Neuronal stem cell (in vitro differentiated cells): Measurements from ENCODE around the gene CEND1.

ENCODE experiments used
- DNase-seq: peaks from one replicate; pipeline ENCODE4 v3.0.0-alpha.2; 2013; ENCODE audit warnings: low spot score
- H2AFZ ChIP-seq: one replicate; pipeline ENCODE4 v1.6.1; 2013; ENCODE audit warnings: mild to moderate bottlenecking, low read length, inconsistent platforms
- H2AK5ac ChIP-seq: 2 replicates; pipeline ENCODE4 v1.6.1; 2013; ENCODE audit warnings: low read depth, mild to moderate bottlenecking, inconsistent platforms, low read length, moderate library complexity, mixed read lengths
- H2BK120ac ChIP-seq: 2 replicates; pipeline ENCODE4 v1.6.1; 2013; ENCODE audit warnings: low read depth, mild to moderate bottlenecking, inconsistent platforms, low read length, moderate library complexity, mixed read lengths
- H2BK12ac ChIP-seq: one replicate; pipeline ENCODE4 v1.6.1; 2013; ENCODE audit warnings: low read length, inconsistent platforms
- H2BK15ac ChIP-seq: 2 replicates; pipeline ENCODE4 v1.6.1; 2013; ENCODE audit warnings: mild to moderate bottlenecking, low read length, inconsistent platforms, mixed read lengths
- H2BK5ac ChIP-seq: one replicate; pipeline ENCODE4 v1.6.1; 2013; ENCODE audit warnings: inconsistent platforms, mild to moderate bottlenecking, low read length, moderate library complexity
- H3K14ac ChIP-seq: one replicate; pipeline ENCODE4 v1.6.1; 2013; ENCODE audit warnings: low read length, inconsistent platforms
- H3K18ac ChIP-seq: 2 replicates; pipeline ENCODE4 v1.6.1; 2013; ENCODE audit warnings: low read length, inconsistent platforms
- H3K23ac ChIP-seq: 2 replicates; pipeline ENCODE4 v1.6.1; 2013; ENCODE audit warnings: low read depth, mild to moderate bottlenecking, mixed read lengths, low read length, inconsistent platforms; ENCODE audit not compliant: poor library complexity
- H3K27ac ChIP-seq: replicated peaks from 3 replicates; pipeline ENCODE4 v1.5.1; 2013; ENCODE audit warnings: low read length, inconsistent platforms
- H3K27me3 ChIP-seq, 3 experiments: 2 replicates each; pipeline ENCODE4 v1.6.1; 2013; ENCODE audit warnings: low read length in 3 of 3, mild to moderate bottlenecking in 2 of 3, inconsistent platforms in 1 of 3, low read depth in 1 of 3, mixed read lengths in 1 of 3, moderate library complexity in 1 of 3; ENCODE audit not compliant: control insufficient read depth in 3 of 3, insufficient read depth in 3 of 3
- H3K36me3 ChIP-seq, 2 donors: replicated peaks in 1 of 2; 2 replicates each; pipeline ENCODE4 v1.6.1; 2013; ENCODE audit warnings: low read length in 2 of 2; ENCODE audit not compliant: control insufficient read depth in 2 of 2, insufficient read depth in 2 of 2
- H3K4ac ChIP-seq: 2 replicates; pipeline ENCODE4 v1.6.1; 2013; ENCODE audit warnings: inconsistent platforms, mild to moderate bottlenecking, low read length, moderate library complexity
- H3K4me1 ChIP-seq, 2 donors: 1 replicate in 1 of 2; 2 replicates in 1 of 2; pipeline ENCODE4 v1.6.1; 2013; ENCODE audit warnings: low read length in 2 of 2, low read depth in 1 of 2; ENCODE audit not compliant: control insufficient read depth in 2 of 2, insufficient read depth in 1 of 2
- H3K4me2 ChIP-seq: one replicate; pipeline ENCODE4 v1.6.1; 2013; ENCODE audit warnings: mild to moderate bottlenecking, low read length, inconsistent platforms; ENCODE audit not compliant: insufficient read depth, poor library complexity, severe bottlenecking
- H3K4me3 ChIP-seq, 2 donors: 2 replicates each; pipeline ENCODE4 v1.5.1; 2013; ENCODE audit warnings: low read length in 2 of 2, mild to moderate bottlenecking in 2 of 2, inconsistent platforms in 1 of 2, moderate library complexity in 1 of 2
- H3K79me1 ChIP-seq: one replicate; pipeline ENCODE4 v1.6.1; 2013; ENCODE audit warnings: low read depth, mild to moderate bottlenecking, inconsistent platforms, low read length, moderate library complexity
- H3K9ac ChIP-seq: one replicate; pipeline ENCODE4 v1.6.1; 2013; ENCODE audit warnings: mild to moderate bottlenecking, low read depth, low read length, inconsistent platforms; ENCODE audit not compliant: poor library complexity
- H3K9me3 ChIP-seq, 2 donors: replicated peaks in 1 of 2; 2 replicates each; pipeline versions ENCODE3 to v1.6.1; 2013; ENCODE audit warnings: low read length in 2 of 2, mild to moderate bottlenecking in 2 of 2, inconsistent platforms in 1 of 2, low read depth in 1 of 2, mixed read lengths in 1 of 2, moderate library complexity in 1 of 2; ENCODE audit not compliant: control insufficient read depth in 2 of 2, insufficient read depth in 1 of 2
- H4K8ac ChIP-seq: one replicate; pipeline ENCODE4 v1.6.1; 2013; ENCODE audit warnings: low read depth, mild to moderate bottlenecking, inconsistent platforms, low read length, moderate library complexity
- H4K91ac ChIP-seq: one replicate; pipeline ENCODE4 v1.6.1; 2013; ENCODE audit warnings: low read length, low read depth, mild to moderate bottlenecking, inconsistent platforms; ENCODE audit not compliant: poor library complexity
- WGBS, 2 donors: extraction: QIAGEN DNeasy Blood & Tissue Kit; methylation state at CpG; one replicate each; pipeline ENCODE4 v1.1.7; 2013; ENCODE audit warnings: missing lambda C conversion rate in 2 of 2, mixed read lengths in 1 of 2; ENCODE audit not compliant: insufficient read length in 2 of 2, insufficient replicate concordance in 1 of 2; ENCODE audit errors: extremely low coverage in 2 of 2; 5-methylcytosine and 5-hydroxymethylcytosine counted together

CEND1 gene

DNA sequence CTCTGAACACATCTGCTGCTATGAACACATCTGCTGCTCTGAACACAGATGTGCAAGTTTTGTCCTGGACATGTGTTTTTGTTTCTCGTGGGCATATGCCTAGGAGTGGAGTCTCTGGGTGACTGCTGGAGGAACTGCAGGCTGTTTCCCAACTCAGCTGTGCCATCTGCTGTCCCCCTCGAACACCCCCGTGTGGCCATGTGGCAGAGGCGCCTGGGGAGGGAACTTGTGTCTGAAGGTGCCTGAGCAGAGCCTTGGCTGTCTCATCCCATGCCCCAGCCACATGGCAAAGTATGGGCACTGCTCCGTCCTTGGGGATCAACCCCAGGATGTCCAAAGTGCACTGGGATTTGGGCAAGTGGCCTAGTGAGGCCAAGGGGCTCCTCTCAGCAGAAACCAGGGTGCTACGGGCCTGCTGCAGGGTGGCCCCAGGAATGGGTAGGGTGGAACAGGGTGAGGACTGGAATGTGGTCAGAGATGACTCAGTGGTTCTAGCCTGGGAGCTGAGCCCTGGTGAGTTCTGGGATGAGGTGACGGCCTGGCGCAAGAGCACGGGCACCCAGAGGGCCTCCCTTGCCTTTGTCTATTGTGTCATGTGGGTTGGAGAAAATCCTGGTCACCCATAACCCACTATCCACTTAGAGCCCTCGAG is 27.3 kb downstream of the CEND1 start:
- no peak overlapping the region for H3K14ac ChIP-seq
- H3K23ac ChIP-seq: no peak overlapping the region
- peak overlapping the region; percentile 24 for H3K9ac ChIP-seq
- no peak overlapping the region for H3K4me2 ChIP-seq
- WGBS, 2 donors: no CpG with 5 or more reads among the region's 10 CpGs
- H2AK5ac ChIP-seq: no peak overlapping the region
- no peak overlapping the region for H2BK120ac ChIP-seq
- H4K91ac ChIP-seq: no peak overlapping the region
- H3K27me3 ChIP-seq: no peaks in the 10 kb centered on the region
- H2AFZ ChIP-seq: no peak overlapping the region
- H4K8ac ChIP-seq: no peak overlapping the region
- no peak for DNase-seq
- no peak overlapping the region for H2BK5ac ChIP-seq
- H3K27ac ChIP-seq: no peak overlapping the region
- peaks cover 2% of the 10 kb centered on the region for H3K79me1 ChIP-seq
- no peak overlapping the region for H3K4ac ChIP-seq
- H2BK15ac ChIP-seq: no peak overlapping the region
- no peaks in the 10 kb centered on the region for H3K9me3 ChIP-seq
- no peak overlapping the region for H2BK12ac ChIP-seq
- no peaks in the 10 kb centered on the region for H3K4me1 ChIP-seq
- peaks cover 42 to 87% of the 10 kb centered on the region in 2 donors for H3K36me3 ChIP-seq
- no peak overlapping the region for H3K18ac ChIP-seq
- H3K4me3 ChIP-seq: no peak overlapping the region

DNA sequence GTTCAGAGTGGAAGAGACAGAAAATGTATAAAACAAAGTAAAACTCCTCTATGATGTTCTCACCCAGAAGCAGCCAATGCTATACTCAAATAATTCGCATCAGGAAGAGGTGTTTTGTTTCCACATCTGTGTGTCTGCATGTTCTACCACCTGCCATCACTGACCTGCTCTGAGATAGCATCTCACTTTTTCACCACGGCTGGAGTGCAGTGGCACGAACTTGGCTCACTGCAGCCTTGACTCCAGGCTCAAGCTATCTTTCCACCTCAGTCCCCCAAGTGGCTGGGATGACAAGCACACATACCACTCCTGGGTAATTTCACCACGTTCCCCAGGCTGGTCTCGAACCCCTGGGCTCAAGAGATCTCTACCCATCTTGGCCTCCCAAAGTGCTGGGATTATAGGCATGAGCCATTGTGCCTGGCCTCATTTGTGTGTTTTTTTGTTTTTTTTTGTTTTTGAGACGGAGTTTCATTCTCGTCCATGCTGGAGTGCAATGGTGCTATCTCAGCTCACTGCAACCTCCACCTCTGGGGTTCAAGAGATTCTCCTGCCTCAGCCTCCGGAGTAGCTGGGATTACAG is 28.3 kb downstream of the CEND1 start:
- no peak overlapping the region for H3K18ac ChIP-seq
- H3K36me3 ChIP-seq: peaks cover 44 to 87% of the 10 kb centered on the region in 2 donors
- peaks cover 2% of the 10 kb centered on the region for H3K79me1 ChIP-seq
- H3K4me1 ChIP-seq: no peaks in the 10 kb centered on the region
- no peak overlapping the region for H3K9ac ChIP-seq
- H4K8ac ChIP-seq: no peak overlapping the region
- H3K27me3 ChIP-seq: no peaks in the 10 kb centered on the region
- H2BK5ac ChIP-seq: no peak overlapping the region
- H3K4me3 ChIP-seq: peak overlapping the region in 1 of 2 donors; percentile 61
- no peak overlapping the region for H2BK12ac ChIP-seq
- no peak overlapping the region for H3K4ac ChIP-seq
- no peak overlapping the region for H4K91ac ChIP-seq
- no CpG with 5 or more reads among the region's 8 CpGs for WGBS, 2 donors
- H2AK5ac ChIP-seq: no peak overlapping the region
- H3K4me2 ChIP-seq: no peak overlapping the region
- no peak overlapping the region for H2BK15ac ChIP-seq
- no peak overlapping the region for H3K14ac ChIP-seq
- DNase-seq: no peak
- no peak overlapping the region for H3K23ac ChIP-seq
- H3K27ac ChIP-seq: no peak overlapping the region
- no peak overlapping the region for H2BK120ac ChIP-seq
- no peak overlapping the region for H2AFZ ChIP-seq
- H3K9me3 ChIP-seq: no peaks in the 10 kb centered on the region

DNA sequence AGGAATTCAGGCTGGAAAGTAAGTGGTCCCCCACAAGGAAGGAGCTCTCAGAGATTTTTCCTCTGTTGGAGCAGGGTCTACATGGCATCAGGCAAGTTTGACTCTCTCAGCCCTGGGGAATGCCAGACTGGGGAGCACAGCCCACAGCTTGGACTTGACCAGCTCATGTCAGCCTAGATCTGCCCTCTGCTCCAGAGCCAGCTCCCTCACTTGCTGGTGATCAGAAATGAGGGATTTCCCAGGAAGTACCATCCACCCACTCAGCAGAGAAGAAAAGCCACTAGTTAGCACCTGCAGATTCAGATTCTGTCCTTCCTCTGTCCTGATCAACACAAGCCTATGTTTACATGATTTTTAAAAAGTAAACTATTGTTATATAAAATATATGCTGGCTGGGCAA is 29.7 kb downstream of the CEND1 start:
- no peak overlapping the region for H2AFZ ChIP-seq
- H3K4me3 ChIP-seq: no peak overlapping the region
- H3K18ac ChIP-seq: no peak overlapping the region
- H2AK5ac ChIP-seq: no peak overlapping the region
- H3K36me3 ChIP-seq: peaks cover 45 to 87% of the 10 kb centered on the region in 2 donors
- no peak overlapping the region for H3K14ac ChIP-seq
- H3K9me3 ChIP-seq: no peaks in the 10 kb centered on the region
- no peak overlapping the region for H2BK12ac ChIP-seq
- no peak overlapping the region for H4K91ac ChIP-seq
- no peaks in the 10 kb centered on the region for H3K27me3 ChIP-seq
- no peak overlapping the region for H3K4ac ChIP-seq
- no peak overlapping the region for H2BK120ac ChIP-seq
- H4K8ac ChIP-seq: no peak overlapping the region
- H3K27ac ChIP-seq: no peak overlapping the region
- H3K23ac ChIP-seq: no peak overlapping the region
- no peaks in the 10 kb centered on the region for H3K4me1 ChIP-seq
- no peak overlapping the region for H2BK15ac ChIP-seq
- H3K79me1 ChIP-seq: peaks cover 4% of the 10 kb centered on the region
- no peak for DNase-seq
- no peak overlapping the region for H2BK5ac ChIP-seq
- H3K9ac ChIP-seq: no peak overlapping the region
- H3K4me2 ChIP-seq: no peak overlapping the region

DNA sequence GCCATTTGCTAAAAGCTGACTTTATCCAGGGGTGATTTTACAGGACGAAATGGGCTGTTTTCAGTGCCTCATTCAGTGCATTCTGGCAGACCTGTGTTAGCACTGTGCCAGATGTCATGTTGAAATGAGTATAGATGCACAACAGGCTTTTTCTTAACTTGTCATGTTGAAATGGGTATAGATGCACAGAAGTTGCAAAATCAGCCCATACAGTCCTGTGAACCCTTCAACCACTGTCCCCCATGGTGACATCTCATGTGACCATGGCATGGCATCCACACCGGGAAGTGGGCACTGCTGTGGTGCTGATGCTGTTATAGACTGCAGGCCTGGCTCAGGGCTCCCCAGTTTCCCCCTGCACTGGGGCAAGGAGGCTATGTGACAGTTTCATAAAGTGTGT is 40.2 kb downstream of the CEND1 start:
- H3K14ac ChIP-seq: no peak overlapping the region
- peaks cover 0 to 2% (median 0%) of the 10 kb centered on the region in 3 experiments for H3K27me3 ChIP-seq
- peak overlapping the region; percentile 53 for H3K9ac ChIP-seq
- H3K18ac ChIP-seq: no peak overlapping the region
- no peak overlapping the region for H2BK12ac ChIP-seq
- peaks cover 10 to 13% of the 10 kb centered on the region in 2 donors for H3K4me1 ChIP-seq
- H4K91ac ChIP-seq: no peak overlapping the region
- H2BK120ac ChIP-seq: no peak overlapping the region
- no peak overlapping the region for H2AK5ac ChIP-seq
- peaks cover 0 to 3% of the 10 kb centered on the region in 2 donors for H3K36me3 ChIP-seq
- H4K8ac ChIP-seq: peak overlapping the region; percentile 7
- H2BK15ac ChIP-seq: no peak overlapping the region
- H3K23ac ChIP-seq: no peak overlapping the region
- WGBS, 2 donors: no CpG with 5 or more reads among the region's 2 CpGs
- no peak overlapping the region for H3K4me2 ChIP-seq
- peaks cover 9% of the 10 kb centered on the region for H3K79me1 ChIP-seq
- H3K4me3 ChIP-seq: no peak overlapping the region
- H3K9me3 ChIP-seq: peaks cover 0 to 1% of the 10 kb centered on the region in 2 donors
- no peak overlapping the region for H2AFZ ChIP-seq
- no peak overlapping the region for H3K27ac ChIP-seq
- no peak overlapping the region for H3K4ac ChIP-seq
- H2BK5ac ChIP-seq: no peak overlapping the region
- no peak for DNase-seq
